SKM-1 treated with dmso at 0.1 percent for 144 hours (cell line): ENCODE data around the gene RHOH.
"Not testable (repeated sequence)": the region's sequence is repeated elsewhere in the genome, so short reads cannot be mapped to it uniquely, and the experiment has no call there.

Source experiments
- DNase-seq: peaks from one replicate; lab custom pipeline; 2025; ENCODE audit not compliant: unreplicated experiment; lab: John Stamatoyannopoulos, UW

The RHOH gene

DNA sequence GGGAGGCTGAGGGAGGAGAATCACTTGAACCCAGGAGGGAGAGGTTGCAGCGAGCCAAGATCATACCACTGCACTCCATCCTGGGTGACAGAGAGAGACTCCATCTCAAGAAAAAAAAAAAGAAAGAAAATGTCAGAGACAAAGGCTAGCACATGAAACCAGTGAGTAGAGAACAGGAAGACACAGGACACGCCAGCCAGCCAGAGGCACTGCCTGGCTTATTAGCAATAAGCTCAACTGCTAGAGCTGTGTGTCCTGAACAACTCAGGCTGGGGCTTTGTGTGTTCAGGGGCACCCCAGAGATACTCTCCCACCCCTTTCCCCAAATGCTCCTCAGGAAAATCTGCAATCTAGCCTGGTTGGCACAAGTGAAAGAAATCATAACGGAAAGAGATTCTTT is 60.0 kb downstream of the RHOH start:
- no peak for DNase-seq

DNA sequence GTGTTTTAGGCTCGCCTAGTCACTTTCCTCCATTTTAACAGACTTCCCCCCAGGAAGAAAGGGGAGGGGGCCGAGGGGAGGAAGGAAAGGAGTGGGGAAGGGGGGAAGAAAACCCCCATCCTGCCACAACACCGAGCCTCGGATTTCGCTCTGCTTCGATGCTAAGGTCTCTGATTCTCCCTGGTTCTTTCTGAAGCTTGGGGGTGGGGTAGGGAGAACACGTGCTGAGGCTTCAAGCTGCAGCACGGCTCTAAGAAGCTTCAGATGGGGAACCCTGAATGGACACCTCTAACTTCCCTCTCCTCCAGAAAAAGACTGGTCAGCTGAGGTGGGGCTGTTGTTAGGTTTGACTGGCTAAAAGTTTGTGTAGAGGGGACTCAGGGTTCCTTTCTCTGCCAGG is 61.8 kb downstream of the RHOH start:
- DNase-seq, result no peak

DNA sequence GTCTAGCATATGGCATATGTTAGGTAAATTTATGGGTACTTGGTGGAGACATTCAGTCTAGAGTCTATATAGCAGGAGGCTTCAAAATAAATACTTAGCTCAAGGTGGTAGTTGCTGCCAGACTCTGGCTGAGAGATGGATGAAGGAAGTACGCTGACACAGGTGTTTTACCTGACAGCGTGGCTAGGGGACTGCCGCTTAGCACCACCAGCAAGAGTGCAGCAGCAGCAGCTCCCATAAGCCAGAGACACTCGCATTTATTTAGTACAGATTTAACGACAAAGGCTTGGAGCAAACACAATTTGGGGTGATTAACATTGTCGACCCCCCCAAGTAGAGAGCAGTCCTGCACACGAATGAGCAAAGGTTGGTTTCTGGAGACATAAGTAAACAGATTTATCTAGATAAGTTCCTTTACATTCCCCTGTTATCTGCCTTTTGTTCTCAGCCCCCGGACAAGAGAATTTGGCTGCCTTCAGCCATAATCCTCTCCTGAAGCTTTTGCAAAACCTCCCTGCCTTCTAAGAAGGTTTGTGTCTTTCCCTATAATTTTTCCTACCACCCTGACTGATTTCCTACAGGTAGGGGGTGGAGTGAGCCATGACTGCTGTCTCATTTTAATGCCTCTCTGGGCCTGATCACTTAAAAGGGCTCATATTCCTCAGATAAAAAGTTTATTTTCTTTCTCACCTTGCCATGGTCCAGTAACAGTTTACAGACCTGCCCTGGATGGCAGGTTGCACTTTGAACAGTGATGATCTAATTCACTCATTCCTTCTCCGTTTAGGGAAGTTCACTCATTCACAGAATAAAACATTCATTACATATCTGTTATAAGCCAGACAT is 64.6 kb downstream of the RHOH start:
- DNase-seq, result no peak

DNA sequence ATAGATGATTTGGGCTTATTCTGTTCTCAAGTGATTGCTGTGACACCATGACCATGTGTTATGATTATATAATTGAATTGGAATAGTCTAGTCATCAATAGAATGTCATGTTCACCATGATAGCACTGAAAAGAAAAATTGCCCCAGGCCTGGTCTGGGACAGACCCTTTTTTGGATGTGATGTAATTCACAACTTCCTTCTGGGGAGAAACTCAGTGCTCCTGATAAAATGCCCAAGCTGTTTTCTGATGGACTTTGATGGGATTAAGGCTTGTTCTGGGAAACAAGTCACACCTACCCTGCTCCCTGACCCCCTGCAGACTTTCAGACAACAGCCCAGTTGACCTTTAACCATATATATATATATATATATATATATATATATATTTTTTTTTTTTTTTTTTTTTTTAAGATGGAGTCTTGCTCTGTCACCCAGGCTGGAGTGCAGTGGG is 65.3 kb downstream of the RHOH start:
- no peak for DNase-seq

DNA sequence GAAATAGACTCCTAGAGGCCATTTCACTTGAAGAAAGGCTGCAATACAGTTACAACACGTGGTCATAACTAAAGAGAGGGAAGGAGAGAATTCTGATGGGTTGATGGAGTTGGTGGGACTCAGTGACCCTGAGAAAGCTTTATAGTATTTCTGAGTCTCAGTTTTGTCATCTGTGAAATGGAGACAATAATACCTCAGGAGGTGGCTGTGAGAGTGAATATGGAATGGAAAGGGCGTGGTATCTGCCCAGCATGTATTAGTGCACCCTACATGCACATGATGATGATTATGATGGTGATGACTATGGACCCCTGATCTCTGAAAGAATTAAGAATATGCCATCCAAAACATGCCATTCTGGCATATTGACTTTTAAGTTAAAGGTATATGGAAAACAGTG is 66.0 kb downstream of the RHOH start:
- DNase-seq, result no peak

DNA sequence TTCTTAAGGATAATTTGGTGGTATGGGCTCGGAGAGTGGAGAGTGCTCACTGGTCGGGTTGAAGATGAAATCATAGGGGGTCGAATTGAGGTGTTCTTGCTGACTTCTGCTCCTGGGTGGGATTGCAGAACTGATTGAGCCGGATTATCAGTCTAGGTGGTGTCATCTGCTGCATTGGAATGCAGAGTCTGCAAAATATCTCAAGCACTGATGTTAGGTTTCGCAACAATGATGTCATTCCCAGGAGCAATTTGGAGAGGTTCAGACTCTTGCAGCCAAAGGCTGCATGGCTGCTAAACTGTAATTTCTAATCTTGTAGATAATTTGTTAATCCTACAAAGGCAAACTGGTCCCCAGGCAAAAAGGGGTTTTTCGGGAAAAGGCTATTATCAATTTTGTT is 67.7 kb downstream of the RHOH start:
- DNase-seq, result no peak

DNA sequence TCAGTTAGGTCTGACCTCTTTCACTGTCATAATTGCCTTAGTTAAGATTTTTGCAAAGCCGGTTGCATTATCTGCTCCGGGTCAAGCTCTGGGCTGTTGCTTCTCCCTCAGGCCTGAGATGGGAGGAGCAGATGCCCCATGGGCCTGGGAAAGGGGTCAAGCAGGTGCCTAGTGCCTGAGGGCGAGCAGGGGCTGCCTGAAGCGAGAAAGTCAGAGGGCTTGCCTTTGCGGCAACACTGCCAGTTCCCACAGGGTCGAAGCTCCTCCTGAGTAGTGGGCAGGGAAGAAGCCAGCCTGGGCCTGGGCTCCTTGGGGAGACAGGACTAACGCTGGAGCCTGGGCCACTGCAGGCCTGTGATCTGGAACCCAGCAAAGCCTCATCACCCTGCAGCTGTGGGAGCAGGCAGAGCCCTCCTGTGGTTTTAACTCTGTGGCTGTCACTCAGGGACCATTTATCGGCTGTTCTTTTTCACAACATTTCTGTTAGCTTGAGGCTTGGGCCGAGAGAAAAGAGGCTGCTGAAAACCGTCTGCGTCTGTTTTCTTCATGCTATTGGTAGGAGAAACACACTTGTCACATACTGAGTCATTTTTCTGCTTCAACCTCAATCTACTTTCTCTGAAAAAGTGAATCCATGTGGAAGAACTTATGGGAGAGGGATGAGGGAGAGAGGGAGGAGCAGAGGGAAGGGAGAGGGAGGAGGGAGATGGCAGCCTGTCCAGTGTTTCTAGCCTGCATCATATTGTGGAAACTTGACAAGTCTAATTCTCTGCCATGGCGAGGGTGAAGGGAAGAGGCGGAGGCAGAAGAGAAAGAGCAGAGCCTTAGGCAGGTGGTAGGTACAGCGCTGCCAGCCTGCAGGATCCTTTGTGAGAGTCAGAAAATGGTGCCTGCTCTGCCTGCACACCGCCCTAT is 68.4 kb downstream of the RHOH start:
- no peak for DNase-seq

DNA sequence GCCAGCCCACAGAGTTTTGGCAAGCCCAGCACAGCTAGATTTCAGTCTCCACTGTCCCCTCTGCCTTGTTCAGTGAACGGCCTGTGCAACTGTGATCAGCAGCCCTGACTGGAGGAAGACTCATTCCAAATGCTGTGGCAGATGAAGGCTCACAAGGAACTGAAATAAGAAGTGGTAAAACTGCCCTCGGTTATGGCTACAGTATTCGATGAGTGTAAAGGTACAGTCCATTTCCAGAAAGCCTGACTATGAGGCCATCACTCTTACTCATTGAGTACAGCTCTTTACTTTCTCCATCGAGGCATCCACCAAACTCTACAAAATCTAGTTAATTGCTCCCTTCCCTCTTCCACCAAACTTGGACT is 69.1 kb downstream of the RHOH start:
- no peak for DNase-seq

DNA sequence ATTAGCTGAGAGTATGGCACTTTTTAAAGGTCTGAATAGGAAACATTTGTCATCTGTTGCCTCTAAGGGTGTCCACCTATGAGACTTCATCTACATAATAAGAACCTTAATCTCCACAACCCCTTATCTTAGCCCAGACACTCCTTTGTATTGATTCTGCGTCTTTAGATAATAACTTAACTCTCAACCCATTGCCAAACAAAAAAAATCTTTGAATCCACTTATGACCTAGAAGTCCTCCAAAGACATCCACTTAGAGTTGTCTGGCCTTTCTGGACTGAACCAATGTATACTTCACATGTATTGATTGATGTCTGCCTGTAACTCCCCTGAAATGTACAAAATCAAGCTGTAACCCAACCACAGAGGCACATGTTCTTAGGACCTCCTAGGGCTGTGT is 72.3 kb downstream of the RHOH start:
- DNase-seq, result no peak

DNA sequence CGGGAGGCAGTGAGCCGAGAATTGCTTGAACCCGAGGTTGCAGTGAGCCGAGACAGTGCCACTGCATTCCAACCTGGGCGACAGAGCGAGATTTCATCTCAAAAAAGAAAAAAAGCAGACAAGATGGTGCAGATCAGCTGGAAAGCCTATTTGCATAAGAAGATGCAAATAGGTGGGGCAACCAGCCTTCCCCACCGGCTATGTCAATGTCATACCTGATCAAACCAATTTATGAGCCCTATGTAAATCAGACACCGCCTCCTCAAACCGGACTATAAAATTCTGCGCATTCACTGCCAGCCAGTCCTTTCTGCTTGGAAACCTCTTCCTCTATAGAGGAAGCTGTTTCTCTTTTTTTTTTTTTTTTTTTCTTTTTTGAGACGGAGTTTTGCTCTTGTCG is 73.8 kb downstream of the RHOH start:
- DNase-seq, result no peak

DNA sequence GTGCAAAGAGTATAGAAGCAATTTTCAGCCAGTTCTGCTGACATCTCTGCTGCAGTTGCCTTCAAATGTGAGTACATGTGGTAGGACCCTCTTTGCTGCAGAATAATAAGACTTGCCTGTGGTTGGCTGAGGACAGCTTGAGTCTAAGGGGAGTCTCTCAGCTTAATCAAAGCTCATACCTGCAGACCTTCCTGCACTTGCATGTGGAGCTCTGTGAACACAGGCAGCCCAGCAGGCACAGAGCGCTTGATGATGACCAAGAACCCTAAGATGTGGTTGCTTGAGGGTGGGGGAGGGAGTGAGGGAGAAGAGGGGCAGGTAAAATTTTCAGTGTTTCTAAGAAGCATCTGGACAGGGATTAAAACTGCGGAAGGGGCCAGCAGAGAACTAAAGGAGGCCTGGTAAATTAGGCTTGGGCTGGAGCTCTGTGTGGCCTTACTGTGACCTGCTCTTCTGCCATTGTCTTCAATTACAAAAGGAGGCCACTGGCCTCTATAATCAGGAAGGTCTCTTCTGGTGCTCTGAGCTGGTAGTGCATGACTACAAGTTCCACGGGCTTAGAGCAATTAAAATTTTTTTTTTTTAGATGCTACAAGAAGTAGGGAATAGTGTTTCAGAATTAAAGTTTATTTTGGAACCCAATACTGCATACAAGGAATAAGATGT is 78.4 kb downstream of the RHOH start:
- no peak for DNase-seq

DNA sequence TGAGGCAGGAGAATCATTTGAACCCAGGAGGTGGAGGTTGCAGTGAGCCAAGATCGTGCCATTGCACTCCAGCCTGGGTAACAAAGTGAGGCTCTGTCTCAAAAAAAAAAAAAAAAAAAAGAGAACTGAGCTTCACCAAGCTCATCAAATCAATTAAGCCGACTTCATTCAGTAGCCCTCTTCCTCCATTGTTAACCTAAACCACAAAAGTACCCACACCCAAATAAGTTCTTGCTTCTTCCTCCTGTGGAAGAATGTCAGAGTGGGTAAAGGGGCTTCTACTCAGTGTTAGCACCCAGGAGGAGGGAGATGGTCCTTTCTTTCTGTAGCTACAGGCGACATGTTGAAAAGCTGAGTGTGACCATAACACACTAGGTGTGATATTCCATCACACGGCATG is 79.7 kb downstream of the RHOH start:
- no peak for DNase-seq

DNA sequence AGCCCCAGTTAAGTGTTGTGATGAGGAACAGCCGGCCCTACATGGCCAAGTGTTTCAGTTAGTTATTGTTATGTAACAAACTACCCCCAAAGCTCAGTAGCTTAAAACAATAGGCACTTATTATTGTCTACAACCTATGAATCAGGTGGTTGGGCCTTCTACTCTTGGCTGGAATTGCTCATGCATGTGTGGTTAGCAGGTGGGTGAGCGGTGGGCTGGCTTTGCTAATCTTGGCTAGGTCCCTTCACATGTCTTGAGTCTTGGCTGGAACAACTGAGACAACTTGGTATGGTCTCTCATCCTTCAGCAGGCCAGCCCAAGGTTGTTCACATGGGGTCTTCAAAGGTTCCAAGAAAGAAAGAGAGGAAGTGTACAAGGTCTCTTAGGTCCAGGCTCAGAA is 83.8 kb downstream of the RHOH start:
- no peak for DNase-seq

DNA sequence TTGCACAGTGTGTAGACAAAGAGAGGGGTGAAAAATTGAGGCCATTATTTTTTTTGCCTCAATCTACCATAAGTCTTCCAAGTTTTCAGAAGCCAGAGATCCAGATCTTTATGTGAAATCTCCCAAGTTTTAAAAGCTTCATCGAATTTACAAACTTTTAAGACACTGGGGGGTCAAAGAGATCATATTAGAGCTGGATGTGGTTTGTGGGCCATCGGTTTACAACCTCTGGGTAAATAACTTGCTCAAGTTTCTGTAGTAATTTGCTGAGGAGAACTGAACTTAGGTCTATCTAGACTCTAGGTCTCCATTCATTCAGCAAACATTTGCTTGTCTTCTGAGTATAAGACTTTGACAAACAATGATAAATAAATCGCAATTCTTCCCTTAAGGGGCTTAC is 84.3 kb downstream of the RHOH start:
- DNase-seq, result no peak

DNA sequence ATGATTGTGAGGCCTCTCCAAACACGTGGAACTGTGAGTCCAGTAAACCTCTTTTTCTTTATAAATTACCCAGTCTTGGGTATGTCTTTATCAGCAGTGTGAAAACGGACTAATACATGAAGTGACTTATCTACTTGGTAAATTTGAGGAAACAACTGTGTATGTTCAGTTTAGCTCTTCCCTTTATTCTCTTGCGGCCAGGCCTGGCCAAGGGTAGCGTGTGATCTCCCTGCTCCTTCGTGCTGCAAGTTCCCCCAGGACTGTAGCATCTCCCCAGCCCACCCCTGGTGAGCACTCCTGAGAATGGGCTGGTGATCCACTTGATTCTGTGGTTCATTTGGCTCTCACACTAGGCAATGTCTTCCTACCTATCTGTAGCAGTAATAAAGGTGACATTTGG is 85.1 kb downstream of the RHOH start:
- DNase-seq, result no peak

DNA sequence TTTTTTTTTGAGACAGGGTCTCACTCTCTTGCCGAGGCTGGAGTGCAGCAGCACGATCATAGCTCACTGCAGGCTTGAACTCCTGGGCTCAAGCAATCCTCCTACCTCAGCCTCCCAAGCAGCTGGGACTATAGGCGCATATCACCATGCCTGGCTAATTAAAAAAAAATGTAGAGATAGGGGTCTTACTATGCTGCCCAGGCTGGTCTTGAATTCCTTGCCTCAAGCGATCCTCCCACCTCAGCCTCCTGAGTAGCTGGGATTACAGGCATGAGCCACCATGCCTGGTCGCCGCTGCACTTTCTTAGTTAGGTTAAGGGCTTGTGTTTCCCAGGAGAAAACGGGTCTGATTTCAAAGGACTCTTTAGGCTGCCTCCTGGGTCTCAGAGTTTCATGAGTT is 86.0 kb downstream of the RHOH start:
- DNase-seq, result not testable (repeated sequence)

DNA sequence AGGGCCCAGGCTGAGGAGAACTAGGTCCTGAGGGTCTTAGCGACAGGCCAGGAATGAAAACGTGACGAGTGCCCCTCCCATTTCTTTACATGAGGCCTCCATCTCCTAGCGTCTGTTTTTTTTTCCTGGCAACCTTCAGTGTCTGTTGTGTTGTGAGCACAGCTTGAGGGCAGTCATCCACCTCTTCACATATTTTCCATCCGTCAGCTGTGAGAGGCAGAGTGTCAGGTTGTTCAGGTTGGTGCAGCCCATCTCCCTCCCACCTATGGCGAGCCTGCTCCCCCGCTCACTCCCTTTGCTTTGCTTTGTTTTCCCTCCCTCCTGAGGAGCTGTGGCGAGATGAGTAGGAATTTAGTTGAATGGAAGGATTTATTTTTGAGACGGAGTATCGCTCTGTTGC is 86.6 kb downstream of the RHOH start:
- no peak for DNase-seq

DNA sequence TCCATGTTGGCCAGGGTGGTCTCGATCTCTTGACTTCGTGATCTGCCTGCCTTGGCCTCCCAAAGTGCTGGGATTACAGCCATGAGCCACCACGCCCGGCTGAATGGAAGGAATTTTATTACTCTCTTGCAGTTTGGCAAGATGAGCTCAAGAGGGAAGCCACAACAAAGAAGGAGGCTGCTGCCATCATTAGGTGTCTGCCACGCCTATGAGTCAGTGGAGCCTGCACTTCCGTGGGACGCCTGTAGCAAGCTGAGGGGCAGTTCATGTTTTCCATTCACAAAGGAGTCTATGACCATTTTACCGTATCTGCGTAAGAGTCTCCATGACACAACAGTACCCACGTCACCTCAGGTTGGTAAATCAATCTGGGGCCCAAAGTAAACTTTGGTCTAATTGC is 87.1 kb downstream of the RHOH start:
- no peak for DNase-seq

DNA sequence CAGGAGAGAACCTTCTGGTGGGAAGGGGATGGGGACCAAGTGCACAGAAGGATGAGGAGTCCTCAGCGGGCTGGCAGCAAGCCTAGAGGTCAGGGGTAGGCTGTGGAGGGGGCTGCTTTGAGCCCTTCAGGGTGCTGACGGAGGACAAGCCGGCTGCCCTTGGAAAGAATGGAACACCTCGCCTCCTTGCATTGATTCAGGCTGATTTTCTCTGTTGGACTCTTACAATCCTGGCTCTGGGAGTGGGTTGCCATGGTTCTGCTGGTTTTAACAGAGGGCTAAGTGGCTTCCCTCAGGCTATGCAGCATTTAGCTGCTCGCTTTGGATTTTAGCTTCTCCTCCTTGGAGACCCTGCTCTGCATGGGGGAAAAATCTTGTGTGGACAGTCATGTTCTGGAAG is 88.9 kb downstream of the RHOH start:
- no peak for DNase-seq

DNA sequence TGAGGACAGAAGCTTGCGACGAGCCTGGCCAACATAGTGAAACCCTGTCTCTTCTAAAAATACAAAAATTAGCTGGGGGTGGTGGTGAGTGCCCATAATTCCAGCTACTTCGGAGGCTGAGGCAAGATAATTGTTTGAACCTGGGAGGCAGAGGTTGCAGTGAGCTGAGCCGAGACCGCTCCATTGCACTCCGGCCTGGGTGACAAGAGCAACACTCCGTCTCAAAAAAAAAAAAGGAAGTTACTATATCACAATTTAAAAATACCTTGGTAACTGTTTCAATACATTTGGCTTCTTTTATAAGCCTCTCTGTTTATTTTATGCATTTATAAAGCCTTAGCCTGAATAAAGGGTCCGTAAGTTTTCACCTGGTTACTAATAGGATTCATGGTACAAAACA is 91.7 kb downstream of the RHOH start:
- no peak for DNase-seq

DNA sequence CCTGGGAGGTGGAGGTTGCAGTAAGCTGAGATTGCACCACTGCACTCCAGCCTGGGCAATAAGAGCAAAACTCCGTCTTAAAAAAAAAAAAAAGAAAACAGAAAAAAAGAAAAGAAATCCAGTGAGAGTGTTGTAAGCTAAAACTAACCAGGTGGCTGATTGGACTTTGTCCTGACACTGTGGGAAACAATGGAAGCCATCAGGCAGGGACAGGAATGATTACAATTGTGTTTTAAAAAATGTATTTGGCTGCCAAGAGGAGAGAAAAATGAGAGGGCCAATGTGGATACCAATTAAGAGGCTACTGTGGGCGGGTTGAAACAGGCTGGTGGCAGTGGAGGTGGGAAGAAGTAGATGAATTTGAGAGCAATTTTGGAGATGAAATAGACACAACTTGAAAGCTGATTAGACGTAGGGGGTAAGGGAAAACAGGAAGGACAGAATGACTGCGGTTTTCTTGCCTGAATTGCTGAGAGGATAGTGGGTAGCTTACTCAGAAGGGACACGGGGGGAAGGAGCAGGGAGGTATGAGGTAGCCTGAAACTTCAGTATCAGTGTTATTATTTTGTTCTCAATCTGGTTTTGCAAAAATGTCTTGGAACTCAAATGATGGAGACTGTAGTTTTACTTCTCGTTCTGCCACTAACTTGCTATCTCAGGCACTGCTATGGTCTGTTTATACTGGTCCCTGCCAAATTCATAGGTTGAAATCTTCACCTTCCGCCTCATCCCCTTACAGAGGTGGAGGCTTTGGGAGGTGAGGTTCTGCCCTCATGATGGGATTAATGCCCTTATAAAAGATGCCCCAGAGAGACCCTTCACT is 92.7 kb downstream of the RHOH start:
- DNase-seq, result peak; percentile 52
